PFSK-1 (cell line): ENCODE data around the gene PLEKHM2.

Experiments
- FOXP2 ChIP-seq: optimal IDR thresholded peaks from 2 replicates; pipeline ENCODE3; 2011; ENCODE audit warnings: borderline replicate concordance, control low read depth, inconsistent platforms; ENCODE audit not compliant: insufficient read depth; ENCODE audit errors: extremely low read length, extremely low read depth
- POLR2AphosphoS5 ChIP-seq: IDR thresholded peaks from 2 replicates; pipeline ENCODE4 v1.6.1; 2012; ENCODE audit warnings: low read depth, mild to moderate bottlenecking, control low read depth, low read length, moderate library complexity
- REST ChIP-seq, 2 experiments: IDR thresholded peaks; 2 replicates each; pipeline versions ENCODE4 v1.6.1 to v1.8.0; 2011 to 2012; ENCODE audit warnings: low read depth in 2 of 2, low read length in 2 of 2, control low read depth in 1 of 2, inconsistent platforms in 1 of 2, mild to moderate bottlenecking in 1 of 2, moderate library complexity in 1 of 2; ENCODE audit not compliant: insufficient read depth in 1 of 2
- SIN3A ChIP-seq: IDR thresholded peaks from 2 replicates; pipeline ENCODE4 v1.6.1; 2012; ENCODE audit warnings: mild to moderate bottlenecking, low read length, moderate library complexity, borderline replicate concordance; ENCODE audit not compliant: insufficient read depth
- TAF1 ChIP-seq: IDR thresholded peaks from 2 replicates; pipeline ENCODE4 v1.6.1; 2012; ENCODE audit warnings: low read length, control low read depth, borderline replicate concordance; ENCODE audit not compliant: insufficient read depth

PLEKHM2 gene

DNA sequence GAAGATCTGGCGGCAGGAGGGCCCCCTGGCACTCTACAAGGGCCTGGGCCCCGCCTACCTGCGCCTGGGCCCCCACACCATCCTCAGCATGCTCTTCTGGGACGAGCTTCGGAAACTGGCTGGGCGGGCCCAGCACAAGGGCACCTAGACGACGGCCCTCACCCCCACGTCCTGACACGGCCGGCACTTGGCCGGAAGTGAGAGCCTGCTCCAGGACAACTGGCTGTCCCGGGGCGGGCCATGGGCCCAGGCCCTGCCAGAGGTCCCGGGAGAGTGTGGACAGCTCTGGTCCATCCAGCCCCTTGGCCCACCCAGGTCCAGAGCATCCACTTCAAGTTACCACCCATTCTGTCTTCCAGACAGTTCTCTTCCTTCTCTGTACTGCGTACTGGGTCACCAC is 55.1 kb downstream of the PLEKHM2 start:
- TF ChIP-seq REST (IDR thresholded peaks at IDR 0.05; ENCODE audit: insufficient read depth in 1 of 2, low read depth in 2 of 2, low read length in 2 of 2), result no peak
- no peak for TF ChIP-seq POLR2AphosphoS5
- TF ChIP-seq TAF1, result no peak
- no peak for TF ChIP-seq SIN3A
- TF ChIP-seq FOXP2, result no peak

DNA sequence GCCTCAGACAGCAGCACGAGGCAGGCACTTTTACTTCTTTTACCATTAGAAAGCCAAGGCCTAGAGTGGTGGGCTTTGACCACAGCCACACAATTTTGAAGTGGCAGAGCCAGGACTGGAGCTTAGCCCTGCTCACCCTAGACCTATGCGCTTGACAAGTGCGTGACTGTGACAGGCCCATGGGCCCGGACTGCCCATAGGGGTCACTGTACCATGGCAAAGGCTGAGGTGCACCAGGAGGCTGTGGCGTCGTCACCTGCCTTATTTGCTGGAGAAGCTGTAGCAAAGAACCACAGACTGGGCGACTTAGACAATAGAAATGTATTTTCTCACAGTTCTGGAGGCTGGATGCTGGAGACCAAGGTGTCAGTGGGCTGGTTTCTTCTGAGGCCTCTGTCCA is 55.6 kb downstream of the PLEKHM2 start:
- TF ChIP-seq FOXP2, result no peak
- no peak for TF ChIP-seq TAF1

DNA sequence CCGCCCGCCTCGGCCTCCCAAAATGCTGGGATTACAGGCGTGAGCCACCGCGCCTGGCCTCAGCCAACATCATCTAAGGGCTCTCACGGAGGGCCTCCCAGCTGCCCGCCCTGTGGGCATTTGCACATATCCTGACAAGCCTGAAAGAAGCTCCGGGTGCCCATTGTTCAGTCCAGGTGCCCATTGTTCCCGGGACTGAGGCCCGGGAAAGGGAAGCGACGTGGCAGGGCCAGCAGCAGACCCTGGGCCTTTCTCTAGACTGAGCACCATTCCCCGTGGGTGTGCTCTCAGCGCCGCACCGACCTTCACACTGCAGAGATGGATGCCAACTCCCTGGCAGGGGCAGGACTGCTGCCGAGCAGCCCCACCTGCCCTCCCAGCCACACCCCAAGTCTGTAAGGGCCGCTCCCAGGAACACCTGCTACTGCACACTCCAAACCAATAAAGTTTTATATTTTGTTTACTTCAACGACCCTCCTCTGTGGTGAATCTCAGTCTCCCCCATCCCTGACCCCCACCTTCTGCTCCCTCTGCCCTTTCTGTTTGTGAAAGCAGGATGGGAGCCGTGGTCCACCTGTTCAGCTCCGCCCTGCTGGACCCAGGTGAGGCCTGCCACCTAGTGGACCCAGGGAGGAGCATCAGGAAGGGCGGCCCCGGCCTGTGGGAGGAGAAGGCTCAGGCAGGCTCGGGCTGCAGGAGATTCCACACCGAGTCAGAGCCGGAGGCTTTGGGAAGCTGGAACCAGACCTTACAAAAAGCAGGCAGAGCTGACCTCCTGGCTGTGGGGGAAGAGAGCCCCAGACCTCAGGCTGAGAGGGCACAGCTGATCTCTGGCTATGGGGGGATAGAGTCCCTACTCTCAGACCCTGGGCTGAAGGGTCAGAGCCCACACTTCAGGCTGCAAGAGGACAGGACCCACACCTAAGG is 57.1 kb downstream of the PLEKHM2 start:
- TF ChIP-seq TAF1, result no peak
- no peak for TF ChIP-seq REST (IDR thresholded peaks at IDR 0.05; ENCODE audit: insufficient read depth in 1 of 2, low read depth in 2 of 2, low read length in 2 of 2)
- TF ChIP-seq POLR2AphosphoS5, result no peak
- no peak for TF ChIP-seq SIN3A
- peak; percentile 58 for TF ChIP-seq FOXP2

DNA sequence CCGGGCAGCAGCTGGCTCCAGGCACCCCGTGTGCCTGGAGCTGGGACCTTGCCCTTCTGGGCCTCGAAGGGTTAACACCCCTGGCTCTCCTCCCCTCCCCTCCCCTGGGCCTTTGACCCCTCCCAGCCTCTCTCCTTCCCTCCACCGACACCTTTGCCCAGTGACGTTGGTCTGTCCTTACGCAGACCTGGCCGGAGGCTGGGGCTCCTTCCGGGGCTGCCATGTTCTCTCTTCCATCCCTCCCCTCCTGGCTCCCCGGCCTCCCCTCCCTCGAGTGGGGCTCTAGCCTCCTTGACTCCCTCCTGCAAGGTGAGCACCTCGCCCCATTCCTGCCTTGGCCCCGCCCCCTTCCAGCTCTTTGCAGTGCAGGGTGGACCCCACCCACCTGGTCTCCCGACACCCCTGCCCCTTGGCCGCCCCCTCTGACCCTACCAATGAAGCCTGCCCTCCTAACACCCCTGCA is 58.2 kb downstream of the PLEKHM2 start, which contains the start of gene TMEM82:
Gene TMEM82 (plus strand): TSS at position 161 of the 463 bp plus-strand sequence. CDS start 61 bp downstream, at position 222.
- TF ChIP-seq REST (IDR thresholded peaks at IDR 0.05; ENCODE audit: insufficient read depth in 1 of 2, low read depth in 2 of 2, low read length in 2 of 2) (no peak), POLR2AphosphoS5 (no peak), FOXP2 (no peak), TAF1 (no peak)

DNA sequence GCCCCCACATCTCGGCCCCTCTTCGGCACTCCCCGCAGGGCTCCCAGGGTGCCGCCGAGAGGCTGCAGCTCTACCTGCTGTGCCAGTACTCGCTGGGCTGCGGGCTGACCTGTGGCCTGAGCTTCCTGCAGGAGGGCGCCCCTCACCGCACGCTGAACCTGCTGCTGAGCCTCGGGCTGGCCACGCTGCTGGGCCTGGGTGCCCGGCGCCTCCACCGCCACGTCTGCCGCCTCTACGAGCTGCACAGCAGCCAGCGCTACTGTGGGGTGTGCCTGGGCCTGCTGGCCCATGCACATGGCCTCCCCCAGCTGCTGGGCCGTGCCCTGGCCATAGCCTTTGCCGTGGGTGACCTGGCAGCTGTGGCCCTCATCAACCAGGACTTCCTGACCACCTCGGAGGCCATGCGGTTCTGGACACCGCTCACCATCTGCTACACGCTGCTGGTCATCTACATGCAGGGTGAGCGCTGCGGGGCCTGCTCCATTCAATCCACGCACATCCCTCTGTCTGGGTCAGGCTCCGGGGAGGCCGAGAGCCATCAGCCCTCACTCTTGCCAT is 60.1 kb downstream of the PLEKHM2 start:
- TF ChIP-seq REST (IDR thresholded peaks at IDR 0.05; ENCODE audit: insufficient read depth in 1 of 2, low read depth in 2 of 2, low read length in 2 of 2) (no peak), TAF1 (no peak)
